Bronchial epithelial cell (primary cell): ENCODE measurements around the gene SEMA3D. TPM values are rescaled to one million over a fixed set of nuclear protein-coding genes. Genes with fewer than 3 reads are reported as not detected.

Experiments
- DNase-seq: peaks from one replicate; pipeline ENCODE4 v3.0.0-alpha.2; 2010; ENCODE audit warnings: low read depth
- FAIRE-seq: peaks from 2 replicates; lab custom pipeline; 2011; peaks lifted over from hg19 to GRCh38; lab: Jason Lieb, UNC
- H3K27me3 ChIP-seq: 2 replicates; pipeline ENCODE4 v1.5.1; 2011; ENCODE audit warnings: low read length; ENCODE audit not compliant: control insufficient read depth, insufficient read depth
- H3K36me3 ChIP-seq: 2 replicates; pipeline ENCODE4 v1.5.1; 2011; ENCODE audit warnings: low read length; ENCODE audit not compliant: control insufficient read depth, insufficient read depth
- H3K4me3 ChIP-seq: 2 replicates; pipeline ENCODE4 v1.5.1; 2011; ENCODE audit warnings: mild to moderate bottlenecking, low read depth, low read length, control low read depth
- total RNA-seq: library from RNA; depleted of rRNA; stranded (reverse); fragments of >200 nt; gene quantifications from 2 replicates; pipeline ENCODE4 v1.2.1, GENCODE V29; 2014
- TF ChIP-seq, protein P1 (sequence below): IDR thresholded peaks from 2 replicates; pipeline ENCODE4 v1.5.1; 2011; ENCODE audit warnings: mild to moderate bottlenecking, moderate library complexity, low read length, control low read depth, inconsistent platforms; ENCODE audit not compliant: insufficient read depth, severe bottlenecking

The SEMA3D gene
- total RNA-seq, 1 donor from 2014 or later, result 0.79 TPM

GRCh38 chr7:85184599-85185423 is 2.0 kb downstream of the SEMA3D start:
- no peak for DNase-seq
- Histone ChIP-seq H3K27me3 (no peaks in the 10 kb centered on the region), H3K4me3 (peak overlapping the region; percentile 53), H3K36me3 (no peaks in the 10 kb centered on the region)
- TF ChIP-seq, protein P1, sequence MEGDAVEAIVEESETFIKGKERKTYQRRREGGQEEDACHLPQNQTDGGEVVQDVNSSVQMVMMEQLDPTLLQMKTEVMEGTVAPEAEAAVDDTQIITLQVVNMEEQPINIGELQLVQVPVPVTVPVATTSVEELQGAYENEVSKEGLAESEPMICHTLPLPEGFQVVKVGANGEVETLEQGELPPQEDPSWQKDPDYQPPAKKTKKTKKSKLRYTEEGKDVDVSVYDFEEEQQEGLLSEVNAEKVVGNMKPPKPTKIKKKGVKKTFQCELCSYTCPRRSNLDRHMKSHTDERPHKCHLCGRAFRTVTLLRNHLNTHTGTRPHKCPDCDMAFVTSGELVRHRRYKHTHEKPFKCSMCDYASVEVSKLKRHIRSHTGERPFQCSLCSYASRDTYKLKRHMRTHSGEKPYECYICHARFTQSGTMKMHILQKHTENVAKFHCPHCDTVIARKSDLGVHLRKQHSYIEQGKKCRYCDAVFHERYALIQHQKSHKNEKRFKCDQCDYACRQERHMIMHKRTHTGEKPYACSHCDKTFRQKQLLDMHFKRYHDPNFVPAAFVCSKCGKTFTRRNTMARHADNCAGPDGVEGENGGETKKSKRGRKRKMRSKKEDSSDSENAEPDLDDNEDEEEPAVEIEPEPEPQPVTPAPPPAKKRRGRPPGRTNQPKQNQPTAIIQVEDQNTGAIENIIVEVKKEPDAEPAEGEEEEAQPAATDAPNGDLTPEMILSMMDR, result no peak
- FAIRE-seq, result no peak

GRCh38 chr7:85183296-85183695 is 3.6 kb downstream of the SEMA3D start:
- Histone ChIP-seq H3K27me3 (no peaks in the 10 kb centered on the region), H3K36me3 (no peaks in the 10 kb centered on the region), H3K4me3 (no peak overlapping the region)
- TF ChIP-seq, protein P1, result no peak
- DNase-seq (no peak), FAIRE-seq (no peak)

DNA sequence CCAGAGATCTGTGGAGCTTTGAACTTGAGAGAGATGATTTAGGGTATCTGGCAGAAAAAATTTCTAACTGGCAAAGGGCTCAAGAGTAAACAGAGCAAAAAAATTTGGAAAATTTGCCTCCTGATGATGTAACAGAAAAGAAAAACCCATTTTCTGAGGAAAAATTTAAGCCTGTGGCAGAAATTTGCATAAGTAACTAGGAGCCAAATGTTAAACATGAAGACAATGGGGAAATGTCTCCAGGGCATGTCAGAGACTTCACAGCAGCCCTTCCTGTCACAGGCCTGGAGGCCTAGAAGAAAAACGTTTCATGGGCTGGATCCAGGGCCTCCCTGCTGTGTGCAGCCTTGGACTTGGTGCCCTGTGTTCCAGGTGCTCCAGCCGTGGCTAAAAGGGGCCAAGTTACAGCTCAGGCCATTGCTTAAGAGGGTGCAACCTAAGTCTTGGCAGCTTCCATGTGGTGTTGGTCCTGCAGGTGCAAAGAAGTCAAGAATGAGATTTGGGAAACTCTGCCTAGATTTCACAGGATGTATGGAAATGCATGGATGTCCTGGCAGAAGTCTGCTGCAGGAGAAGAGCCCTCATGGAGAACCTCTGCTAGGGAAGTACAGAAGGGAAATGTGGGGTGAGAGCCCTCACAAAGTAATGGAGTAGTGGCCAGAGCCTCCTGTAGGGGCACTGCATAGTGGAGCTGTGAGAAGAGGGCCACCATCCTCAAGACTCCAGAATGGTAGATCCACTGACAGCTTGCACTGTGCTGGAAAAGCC is 8.1 kb downstream of the SEMA3D start:
- no peak for DNase-seq
- TF ChIP-seq, protein P1, result no peak
- Histone ChIP-seq H3K36me3 (no peaks in the 10 kb centered on the region), H3K4me3 (no peak overlapping the region), H3K27me3 (no peaks in the 10 kb centered on the region)
- FAIRE-seq, result no peak

- no peak for FAIRE-seq
Measured at GRCh38 chr7:85177316-85177715, 9.5 kb downstream of the SEMA3D start.

GRCh38 chr7:85176197-85176596 is 10.7 kb downstream of the SEMA3D start:
- TF ChIP-seq, protein P1, result no peak
- no peak overlapping the region for H3K4me3 ChIP-seq
- FAIRE-seq (no peak), DNase-seq (peak; percentile 63)
- no peaks in the 10 kb centered on the region for H3K27me3 ChIP-seq
- no peaks in the 10 kb centered on the region for H3K36me3 ChIP-seq

More at GRCh38 chr7:85177316-85177715, 9.5 kb downstream of the SEMA3D start:
- H3K4me3 ChIP-seq, result no peak overlapping the region
- no peaks in the 10 kb centered on the region for H3K27me3 ChIP-seq
- H3K36me3 ChIP-seq, result no peaks in the 10 kb centered on the region
- TF ChIP-seq, protein P1, result no peak
- no peak for DNase-seq
